Smooth muscle cell of the umbilical artery (primary cell): ENCODE measurements around the gene MACROH2A2. TPM values are rescaled to one million over a fixed set of nuclear protein-coding genes. Genes with fewer than 3 reads are reported as not detected.

Experiments used
- total RNA-seq: library from RNA; depleted of rRNA; stranded (reverse); fragments of >200 nt; gene quantifications from 2 replicates; pipeline ENCODE4 v1.2.3, GENCODE V29; 2014

Gene MACROH2A2
- total RNA-seq, result 5.6 and 9.5 TPM in 2 replicates

DNA sequence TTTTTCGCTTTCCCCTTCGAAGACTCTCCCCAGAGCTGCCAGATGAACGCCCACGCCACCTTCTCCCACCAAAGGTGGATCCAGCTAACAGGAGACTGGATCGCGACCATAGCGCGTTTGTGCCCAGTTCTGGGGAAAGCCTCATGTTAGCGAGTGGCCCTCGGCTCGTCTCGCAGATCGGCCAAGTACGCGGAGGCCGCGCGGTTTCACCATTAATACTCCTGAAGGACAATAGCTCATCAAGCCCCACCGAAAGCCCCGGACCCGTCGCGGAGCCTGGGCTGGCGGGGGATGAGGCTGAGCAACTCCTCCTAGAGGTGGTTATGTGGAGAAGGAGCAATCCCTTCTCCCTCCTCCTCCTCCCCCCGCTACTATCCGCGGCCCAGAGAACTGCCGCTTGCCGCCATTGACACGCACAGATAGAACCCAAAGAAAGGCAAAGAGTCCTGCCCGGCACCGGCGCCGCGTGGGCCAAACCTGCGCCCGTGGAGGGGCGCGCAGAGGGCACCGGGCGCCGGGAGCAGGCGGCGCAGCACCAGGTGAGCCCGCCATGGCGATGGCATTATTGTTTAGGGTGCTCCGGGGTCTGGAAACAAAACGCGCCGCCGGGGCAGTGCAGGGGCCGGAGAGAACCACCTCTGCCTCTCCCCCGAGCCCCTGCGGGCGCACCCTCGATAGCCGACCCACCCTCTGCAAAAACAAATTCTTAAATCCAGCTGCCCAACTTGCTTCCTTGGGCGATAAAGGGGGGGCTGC, at the start of gene MACROH2A2:
Gene MACROH2A2 (plus strand): TSS at position 385 of the 756 bp plus-strand sequence. CDS start 22,813 bp downstream, outside the sequence.

DNA sequence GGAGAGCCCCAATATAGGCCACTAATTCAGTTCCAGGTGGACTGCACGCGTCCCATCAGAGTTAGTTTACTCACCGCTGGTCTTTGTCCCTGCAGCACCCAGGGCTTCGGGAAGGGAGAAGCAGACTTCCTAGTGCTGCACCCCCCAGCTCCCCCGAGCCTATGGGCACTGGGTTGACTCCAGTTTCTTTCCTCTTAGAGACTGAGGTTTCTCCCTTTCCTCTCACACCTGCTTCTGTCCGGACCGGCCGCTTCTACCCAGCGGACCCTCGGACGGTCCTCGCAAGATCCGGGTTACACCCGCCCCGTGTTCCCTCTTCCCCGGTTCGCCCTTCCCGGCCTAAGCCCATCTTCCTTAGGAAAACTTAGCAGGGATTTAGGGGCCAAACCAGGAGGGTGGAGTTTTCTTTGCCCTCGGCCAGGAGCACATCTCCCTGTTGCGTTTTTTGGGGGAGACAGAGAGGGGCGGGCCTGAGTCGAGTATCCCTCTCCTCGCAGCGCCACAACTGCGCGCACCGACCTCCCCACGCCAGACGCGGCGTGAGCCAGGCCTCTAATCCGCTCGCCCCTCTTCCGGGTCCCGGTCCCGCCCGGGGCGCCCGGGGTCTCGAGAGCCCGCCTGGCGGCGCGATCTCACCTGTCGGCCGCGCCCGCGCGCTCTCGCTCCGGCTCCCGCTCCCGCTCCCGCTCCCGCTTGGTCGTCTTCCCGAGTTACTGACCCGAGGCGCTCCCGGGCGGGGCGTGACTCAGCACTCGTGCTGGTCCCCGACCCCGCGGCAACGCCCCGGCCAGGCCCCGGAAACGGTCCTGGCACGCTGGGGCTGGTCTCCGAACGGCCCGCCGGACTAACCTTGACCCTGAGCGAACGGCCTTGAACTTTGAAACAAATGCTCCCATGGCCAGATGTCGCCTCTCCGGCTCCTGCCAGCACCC, 79.7 kb downstream of the MACROH2A2 start, which contains the start of gene AIFM2:
Gene AIFM2 (minus strand): TSS at position 728 of the 932 bp plus-strand sequence. CDS start 8,741 bp downstream, outside the sequence.

DNA sequence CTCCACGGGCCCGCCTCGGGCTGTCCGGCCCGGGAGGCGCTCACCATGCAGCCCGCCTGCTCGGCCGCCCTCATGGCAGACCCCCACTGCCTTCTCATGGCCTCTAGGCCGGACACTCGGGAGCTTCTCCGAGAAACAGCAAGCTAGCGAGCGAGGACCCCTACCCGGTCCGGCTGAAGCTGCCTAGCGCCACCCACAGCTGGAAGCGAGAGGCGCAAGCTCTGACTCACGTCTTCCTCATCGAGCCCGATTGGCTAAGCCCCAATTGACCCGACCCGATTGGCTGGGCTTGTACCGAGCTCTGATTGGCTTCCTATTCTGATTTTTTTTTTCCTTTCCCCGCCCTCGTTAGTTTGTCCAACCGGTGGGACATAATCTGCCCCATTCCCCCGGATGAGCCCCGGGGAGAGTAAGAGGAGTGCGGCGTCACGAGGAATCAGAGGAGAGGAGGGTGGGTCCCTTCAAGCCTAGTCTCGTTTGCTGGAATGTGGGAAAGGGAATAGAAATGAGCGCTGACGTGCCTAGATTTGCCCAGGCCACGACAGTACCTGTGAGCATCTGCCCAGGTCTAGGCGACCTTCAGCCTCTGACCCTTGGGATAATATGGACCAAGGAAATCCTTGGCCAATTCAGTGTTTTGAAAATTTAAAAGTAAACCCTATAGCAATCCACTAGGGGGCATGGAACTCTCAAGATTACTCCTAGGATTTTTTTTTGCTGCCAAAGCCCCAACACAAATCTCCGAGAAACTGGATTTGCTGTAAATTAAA, 94.0 kb downstream of the MACROH2A2 start, which contains the start of gene TYSND1:
Gene TYSND1 (minus strand): TSS at position 212 of the 770 bp plus-strand sequence. CDS start 114 bp downstream, at position 98.

Other genes starting within 250 kb of the MACROH2A2 start
- 4.5 and 6.5 TPM in 2 replicates for gene AIFM2, start 80.0 kb downstream of the MACROH2A2 start, total RNA-seq
- gene TYSND1, start 93.9 kb downstream of the MACROH2A2 start, total RNA-seq, result 5.9 and 7.7 TPM in 2 replicates
- 170 and 262 TPM in 2 replicates for gene SAR1A, start 117.7 kb downstream of the MACROH2A2 start, total RNA-seq
- gene PPA1, start 180.6 kb downstream of the MACROH2A2 start, total RNA-seq, result 192 and 209 TPM in 2 replicates
- not detected in 2 replicates for gene NPFFR1, start 231.2 kb downstream of the MACROH2A2 start, total RNA-seq